HG03135 (cell line): Measurements from ENCODE around the gene ANKMY1.

Experiments
- ATAC-seq: cut with Tn5 transposase; IDR thresholded peaks from one replicate; pipeline ENCODE4 v1.9.1; 2021; ENCODE audit warnings: mild to moderate bottlenecking, moderate library complexity; ENCODE audit not compliant: unreplicated experiment

ANKMY1 gene

GRCh38 chr2:240557808-240558207 is at the start of gene ANKMY1:
Gene ANKMY1 (minus strand): TSS chr2:240557988. CDS start chr2:240557335, 653 bp downstream.
- no peak for ATAC-seq

- ATAC-seq: no peak
Observed at GRCh38 chr2:240605867-240606743, 48.3 kb upstream of the ANKMY1 start.

DNA sequence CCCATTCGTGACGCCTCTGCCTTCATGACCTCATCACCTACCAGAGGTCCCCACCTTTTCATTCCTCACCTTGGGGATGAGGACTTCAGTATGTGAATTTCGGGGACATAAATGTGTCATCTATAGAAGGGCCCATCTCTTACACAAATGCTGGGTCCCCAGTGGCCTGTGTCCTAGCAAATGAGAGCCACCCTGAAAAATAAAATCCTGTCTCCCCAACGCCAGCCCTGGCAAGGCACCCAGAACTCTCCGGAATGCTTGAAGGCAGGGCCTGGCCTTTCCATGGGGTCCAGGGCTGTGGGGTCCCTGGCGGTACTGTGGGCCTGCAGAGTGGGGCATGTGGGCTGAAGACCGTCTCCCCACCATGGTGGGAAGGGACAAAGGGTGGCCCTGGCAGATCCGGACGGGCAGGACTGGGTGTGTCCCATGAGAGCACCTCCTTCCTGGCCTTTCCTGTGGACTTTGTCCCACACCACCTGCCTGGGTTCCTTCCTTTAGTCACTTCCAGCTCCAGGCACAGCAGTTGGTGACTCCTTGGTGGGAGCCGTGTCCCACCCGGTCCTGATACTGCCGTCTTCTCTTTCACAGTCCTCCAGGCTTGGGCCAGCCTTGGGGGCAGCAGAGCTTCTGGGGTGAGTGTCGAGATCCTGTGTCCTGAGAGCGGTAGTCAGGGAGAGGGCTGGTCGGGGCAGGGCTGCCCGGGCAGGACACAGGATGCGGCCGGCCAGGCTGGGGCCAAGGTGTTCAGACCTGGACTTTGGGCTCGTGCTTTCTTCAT is 47.3 kb upstream of the ANKMY1 start:
- ATAC-seq: no peak

DNA sequence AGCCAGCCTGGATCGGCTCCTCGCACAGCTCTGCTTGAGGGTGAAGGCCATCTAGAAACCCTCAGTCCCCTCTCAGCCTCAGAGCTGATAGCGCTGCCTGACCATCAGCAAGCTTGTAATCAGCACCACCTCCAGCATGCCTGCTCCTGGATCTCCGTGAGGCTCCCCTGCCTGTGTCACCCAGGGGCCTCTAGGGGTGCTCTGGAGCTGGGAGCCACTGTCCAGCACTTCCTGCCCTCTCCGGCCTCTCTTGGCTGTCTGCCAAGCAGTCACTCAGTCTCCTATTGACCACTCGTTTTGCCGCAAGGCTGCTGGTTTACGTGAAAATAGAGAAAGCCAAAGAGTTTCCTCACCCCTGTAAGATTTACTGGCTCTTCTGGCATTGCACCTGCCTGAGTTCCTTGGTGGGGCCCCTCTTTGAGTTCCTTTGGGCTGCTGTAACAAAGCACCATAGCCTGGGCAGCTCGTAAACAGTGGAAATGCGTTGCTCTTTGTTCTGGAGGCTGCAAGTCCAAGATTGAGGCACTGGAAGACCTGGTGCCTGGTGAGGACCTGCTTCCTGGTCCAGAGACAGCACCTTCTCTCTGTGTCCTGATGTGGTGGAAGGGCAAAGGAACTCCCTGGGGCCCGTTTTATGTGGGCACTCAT is 46.6 kb upstream of the ANKMY1 start:
- no peak for ATAC-seq

- ATAC-seq: no peak
Observed at GRCh38 chr2:240603846-240604245, 46.1 kb upstream of the ANKMY1 start.

DNA sequence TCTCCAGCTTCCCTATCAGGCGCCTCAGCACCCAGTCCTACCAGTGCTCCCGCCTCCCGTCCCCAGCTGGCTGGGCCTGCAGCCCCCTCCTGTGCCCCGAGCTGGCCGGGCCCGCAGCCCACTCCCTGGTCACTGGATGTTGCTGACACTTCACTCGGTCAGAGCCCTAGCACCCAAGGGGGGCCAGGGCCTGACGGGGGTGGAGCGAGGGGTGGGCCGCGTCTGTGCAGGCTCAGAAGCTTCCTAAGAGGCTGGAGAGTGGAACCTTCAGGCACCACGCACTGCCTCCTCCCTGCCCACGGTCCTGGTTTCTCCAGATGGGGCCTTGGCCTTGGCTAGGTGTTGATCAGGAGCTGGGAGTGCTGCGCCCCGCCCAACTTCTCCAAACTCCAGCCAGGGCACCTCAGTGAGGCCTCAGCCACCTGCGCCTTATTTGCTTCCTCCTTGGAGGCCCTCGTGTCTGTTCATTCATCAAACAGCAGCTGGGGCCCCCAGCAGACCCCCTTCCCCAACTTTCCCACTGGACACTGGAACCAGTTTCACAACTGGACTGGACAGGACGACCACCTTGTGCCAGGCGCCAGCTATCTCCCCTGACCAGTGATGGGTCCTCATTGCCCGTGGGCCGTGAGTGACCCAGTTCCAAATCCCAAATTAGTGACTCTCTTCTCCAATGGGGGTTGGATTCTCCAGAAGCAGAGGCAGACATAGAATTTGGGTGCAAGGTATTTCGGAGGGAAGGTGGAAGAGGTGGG is 45.5 kb upstream of the ANKMY1 start:
- no peak for ATAC-seq

DNA sequence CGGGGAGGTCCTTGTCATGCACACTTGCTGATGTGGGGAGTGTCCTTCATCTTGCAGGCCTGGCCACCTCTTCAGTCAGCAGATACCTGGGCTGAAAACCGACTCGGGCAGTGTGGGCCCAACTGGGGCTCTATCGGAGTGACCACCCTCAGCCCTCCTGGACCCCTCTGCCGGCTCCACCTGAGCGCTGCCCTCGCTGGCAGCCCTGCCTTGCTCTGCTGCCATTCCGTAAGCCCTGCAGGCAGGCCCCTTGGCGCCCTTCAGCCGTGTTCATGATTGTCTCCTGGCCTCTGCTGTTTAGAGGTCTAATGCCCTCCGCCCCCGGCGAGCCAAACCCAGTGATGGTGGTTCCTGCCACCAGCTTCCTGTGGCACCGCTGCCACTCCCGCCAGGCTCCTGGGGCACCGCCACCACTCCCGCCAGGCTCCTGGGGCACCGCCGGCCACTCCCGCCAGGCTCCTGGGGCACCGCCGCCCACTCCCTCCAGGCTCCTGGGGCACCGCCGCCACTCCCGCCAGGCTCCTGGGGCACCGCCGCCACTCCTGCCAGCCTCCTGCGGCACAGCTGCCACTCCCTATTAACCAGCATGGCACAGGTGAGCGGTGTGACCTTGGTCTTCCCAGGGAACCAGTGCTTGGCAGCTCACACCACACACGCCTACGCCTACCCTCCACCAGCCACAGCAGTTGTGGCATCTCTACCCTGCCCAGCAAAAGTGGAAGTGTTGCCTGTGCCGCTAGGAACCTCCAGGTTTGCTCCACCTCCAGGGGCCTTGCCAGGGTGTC is 44.7 kb upstream of the ANKMY1 start:
- ATAC-seq: no peak

DNA sequence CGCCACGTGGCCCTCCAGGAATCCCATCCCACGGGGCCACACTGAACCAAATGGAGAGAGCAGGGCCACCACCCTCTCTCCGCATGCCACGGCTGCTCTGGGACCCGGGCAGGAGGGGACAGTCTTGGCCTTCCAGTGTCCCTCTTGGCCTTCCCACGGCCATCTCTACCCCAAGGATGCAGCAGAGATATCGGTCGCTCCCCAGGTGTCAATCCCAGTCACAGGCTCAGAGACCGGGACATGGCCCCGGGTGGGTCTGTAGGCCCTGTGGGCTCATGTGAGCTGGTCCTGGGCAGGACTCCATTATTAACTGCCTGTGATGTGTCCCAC is 44.0 kb upstream of the ANKMY1 start:
- ATAC-seq: no peak

- no peak for ATAC-seq
Observed at GRCh38 chr2:240601061-240601830, 43.5 kb upstream of the ANKMY1 start.

- ATAC-seq: no peak
Observed at GRCh38 chr2:240600451-240600961, 42.7 kb upstream of the ANKMY1 start.

DNA sequence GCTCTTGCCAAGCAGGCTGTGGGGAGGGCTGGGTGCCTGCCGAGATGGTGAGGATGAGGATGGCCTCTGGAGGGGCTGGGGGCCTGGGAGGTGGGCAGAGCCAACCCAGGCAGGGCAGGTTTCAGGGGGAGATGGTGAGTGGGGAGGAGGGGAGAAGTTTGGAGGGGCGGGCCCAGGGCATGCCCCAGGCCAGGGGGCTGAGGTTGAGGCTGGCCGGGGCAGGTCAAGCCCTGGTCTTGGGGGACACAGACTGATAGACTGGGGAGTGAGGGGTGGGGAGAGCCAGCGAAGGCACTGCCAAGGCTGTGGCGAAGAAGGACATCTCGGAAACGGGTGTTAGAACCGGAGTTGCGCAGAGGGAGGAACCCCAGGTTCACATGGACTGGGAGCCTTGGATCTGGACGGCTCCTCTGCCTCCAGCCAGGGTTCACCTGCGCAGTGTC is 41.4 kb upstream of the ANKMY1 start:
- ATAC-seq: no peak

- no peak for ATAC-seq
Observed at GRCh38 chr2:240598311-240598911, 40.6 kb upstream of the ANKMY1 start.

GRCh38 chr2:240597419-240598181 is 39.8 kb upstream of the ANKMY1 start:
- no peak for ATAC-seq

DNA sequence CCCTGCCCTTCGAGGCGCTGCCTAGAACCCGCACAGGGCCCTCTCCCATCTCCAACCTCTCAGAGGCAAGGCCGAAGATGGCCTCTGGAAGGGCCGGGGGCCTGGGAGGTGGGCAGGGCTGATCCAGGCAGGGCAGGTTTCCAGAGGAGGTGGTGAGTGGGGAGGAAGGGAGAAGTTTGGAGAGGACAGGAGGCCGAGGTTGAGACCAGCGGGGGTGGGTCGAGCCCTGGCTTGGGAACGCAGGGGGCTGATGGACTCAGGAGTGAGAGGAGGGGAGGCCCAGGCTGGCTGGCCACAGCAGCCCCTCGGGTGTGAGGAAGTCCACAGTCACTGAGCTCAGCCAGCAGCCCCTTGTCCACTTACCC is 39.2 kb upstream of the ANKMY1 start:
- no peak for ATAC-seq

DNA sequence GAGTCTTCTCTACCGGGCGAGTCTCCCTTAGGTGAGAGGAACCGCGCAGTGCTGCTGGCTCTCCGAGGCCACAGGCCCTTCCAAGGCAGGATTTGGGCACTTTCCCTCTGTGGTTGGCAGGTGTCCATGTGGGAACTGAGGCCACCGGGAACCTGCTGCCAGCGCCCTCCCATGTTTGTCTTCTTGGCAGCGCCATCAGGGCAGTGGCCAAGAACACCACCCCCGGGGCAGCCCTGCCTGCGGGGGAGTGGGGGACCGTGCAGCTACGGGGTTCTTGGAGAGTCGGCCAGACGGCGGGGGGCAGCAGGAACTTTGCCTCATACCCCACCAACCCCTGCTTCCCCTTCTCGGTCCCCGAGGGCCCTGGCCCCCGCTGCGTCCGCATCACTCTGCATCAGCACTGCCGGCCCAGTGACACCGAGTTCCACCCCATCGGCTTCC is 38.7 kb upstream of the ANKMY1 start:
- ATAC-seq: no peak

DNA sequence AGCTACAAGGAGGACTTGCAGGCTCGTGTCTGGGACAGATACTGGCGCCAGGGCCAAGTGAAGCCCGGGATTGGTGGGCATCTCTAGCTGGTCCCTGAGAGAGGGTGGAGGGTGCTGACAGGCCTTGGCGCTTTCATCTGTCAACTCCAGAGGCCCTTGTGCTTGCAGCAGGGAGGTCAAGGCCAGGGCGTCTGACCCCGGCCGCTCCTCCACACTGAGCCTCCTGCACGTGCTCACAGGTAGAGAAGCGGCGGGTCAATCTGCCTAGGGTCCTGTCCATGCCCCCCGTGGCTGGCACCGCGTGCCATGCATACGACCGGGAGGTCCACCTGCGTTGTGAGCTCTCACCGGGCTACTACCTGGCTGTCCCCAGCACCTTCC is 38.3 kb upstream of the ANKMY1 start:
- no peak for ATAC-seq

DNA sequence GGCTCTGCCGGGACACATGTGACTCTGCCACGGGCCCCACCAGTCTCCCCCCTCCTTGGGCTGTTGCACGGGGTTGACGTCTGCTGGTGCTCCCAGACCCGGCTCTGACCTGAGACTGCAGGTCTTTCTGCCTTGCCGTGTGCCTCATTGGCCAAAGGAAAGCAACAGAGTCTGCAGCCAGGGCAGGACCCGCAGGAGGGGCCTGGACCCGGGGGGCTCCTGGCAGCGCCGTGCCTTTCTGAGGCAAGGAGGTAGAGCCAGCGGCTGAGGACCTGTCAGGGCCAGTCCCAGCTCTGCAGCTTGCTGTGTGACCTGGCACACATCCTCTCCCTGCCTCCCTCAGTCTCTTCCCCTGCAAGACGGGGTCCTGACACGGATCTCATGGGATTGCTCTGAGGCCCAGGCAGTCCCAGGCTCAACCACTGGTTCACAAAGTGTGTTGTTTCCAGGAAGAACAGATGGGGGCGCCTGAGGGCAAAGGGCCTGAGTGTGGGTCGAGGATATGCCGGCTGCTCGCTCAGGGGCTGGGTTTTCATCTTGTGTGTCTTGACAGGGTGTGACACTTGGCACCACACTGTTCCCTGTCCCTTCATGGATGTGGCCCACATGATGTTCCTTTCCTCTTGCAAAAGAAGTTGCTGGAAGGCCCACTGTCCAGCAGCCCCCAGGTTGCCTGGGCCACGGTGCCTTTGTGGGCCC is 37.7 kb upstream of the ANKMY1 start:
- no peak for ATAC-seq
